ENCODE data around the gene APBA2. TPM values are rescaled to one million over a fixed set of nuclear protein-coding genes. Genes with fewer than 3 reads are reported as not detected.

APBA2 gene
- total RNA-seq, 1 donor from 2014 or later: 51.4 TPM

GRCh38 chr15:28912422-28912821, 26.6 kb downstream of the APBA2 start:
- no peak for TF ChIP-seq CTCF (IDR thresholded peaks at IDR 0.05; ENCODE audit: insufficient read depth, low read length, poor library complexity, severe bottlenecking)
- no peak for DNase-seq (ENCODE audit: low read depth)
- H3K27me3 ChIP-seq (ENCODE audit: control insufficient read depth, insufficient read depth, low read length): no peaks in the 10 kb centered on the region
- H3K36me3 ChIP-seq (ENCODE audit: control insufficient read depth, insufficient read depth, low read length): no peaks in the 10 kb centered on the region
- H3K4me3 ChIP-seq (ENCODE audit: low read depth, low read length): no peak overlapping the region

- DNase-seq (ENCODE audit: low read depth): no peak
- TF ChIP-seq CTCF (IDR thresholded peaks at IDR 0.05; ENCODE audit: insufficient read depth, low read length, poor library complexity, severe bottlenecking): peak; percentile 25
- Histone ChIP-seq H3K27me3 (ENCODE audit: control insufficient read depth, insufficient read depth, low read length) (no peaks in the 10 kb centered on the region), H3K36me3 (ENCODE audit: control insufficient read depth, insufficient read depth, low read length) (no peaks in the 10 kb centered on the region), H3K4me3 (ENCODE audit: low read depth, low read length) (no peak overlapping the region)
Observed at GRCh38 chr15:28913171-28913765, 27.5 kb downstream of the APBA2 start.

- DNase-seq (ENCODE audit: low read depth): no peak
- Histone ChIP-seq H3K27me3 (ENCODE audit: control insufficient read depth, insufficient read depth, low read length) (no peaks in the 10 kb centered on the region), H3K36me3 (ENCODE audit: control insufficient read depth, insufficient read depth, low read length) (no peaks in the 10 kb centered on the region), H3K4me3 (ENCODE audit: low read depth, low read length) (no peak overlapping the region)
- no peak for TF ChIP-seq CTCF (IDR thresholded peaks at IDR 0.05; ENCODE audit: insufficient read depth, low read length, poor library complexity, severe bottlenecking)
Observed at GRCh38 chr15:28914046-28914445, 28.3 kb downstream of the APBA2 start.

- no peaks in the 10 kb centered on the region for H3K36me3 ChIP-seq (ENCODE audit: control insufficient read depth, insufficient read depth, low read length)
- DNase-seq (ENCODE audit: low read depth): no peak
- no peak for TF ChIP-seq CTCF (IDR thresholded peaks at IDR 0.05; ENCODE audit: insufficient read depth, low read length, poor library complexity, severe bottlenecking)
Observed at GRCh38 chr15:28914483-28915023, 28.8 kb downstream of the APBA2 start.

GRCh38 chr15:28915041-28915810, 29.5 kb downstream of the APBA2 start:
- H3K36me3 ChIP-seq (ENCODE audit: control insufficient read depth, insufficient read depth, low read length): no peaks in the 10 kb centered on the region
- no peak for DNase-seq (ENCODE audit: low read depth)
- H3K27me3 ChIP-seq (ENCODE audit: control insufficient read depth, insufficient read depth, low read length): no peaks in the 10 kb centered on the region
- no peak overlapping the region for H3K4me3 ChIP-seq (ENCODE audit: low read depth, low read length)
- no peak for TF ChIP-seq CTCF (IDR thresholded peaks at IDR 0.05; ENCODE audit: insufficient read depth, low read length, poor library complexity, severe bottlenecking)

More at GRCh38 chr15:28914483-28915023, 28.8 kb downstream of the APBA2 start:
- Histone ChIP-seq H3K4me3 (ENCODE audit: low read depth, low read length) (no peak overlapping the region), H3K27me3 (ENCODE audit: control insufficient read depth, insufficient read depth, low read length) (no peaks in the 10 kb centered on the region)
